ENCODE results near the gene DLL3. TPM values are rescaled to one million over a fixed set of nuclear protein-coding genes. Genes with fewer than 3 reads are reported as not detected.

DLL3 gene
- total RNA-seq, 4 donors from 2014 or later = not detected

DNA sequence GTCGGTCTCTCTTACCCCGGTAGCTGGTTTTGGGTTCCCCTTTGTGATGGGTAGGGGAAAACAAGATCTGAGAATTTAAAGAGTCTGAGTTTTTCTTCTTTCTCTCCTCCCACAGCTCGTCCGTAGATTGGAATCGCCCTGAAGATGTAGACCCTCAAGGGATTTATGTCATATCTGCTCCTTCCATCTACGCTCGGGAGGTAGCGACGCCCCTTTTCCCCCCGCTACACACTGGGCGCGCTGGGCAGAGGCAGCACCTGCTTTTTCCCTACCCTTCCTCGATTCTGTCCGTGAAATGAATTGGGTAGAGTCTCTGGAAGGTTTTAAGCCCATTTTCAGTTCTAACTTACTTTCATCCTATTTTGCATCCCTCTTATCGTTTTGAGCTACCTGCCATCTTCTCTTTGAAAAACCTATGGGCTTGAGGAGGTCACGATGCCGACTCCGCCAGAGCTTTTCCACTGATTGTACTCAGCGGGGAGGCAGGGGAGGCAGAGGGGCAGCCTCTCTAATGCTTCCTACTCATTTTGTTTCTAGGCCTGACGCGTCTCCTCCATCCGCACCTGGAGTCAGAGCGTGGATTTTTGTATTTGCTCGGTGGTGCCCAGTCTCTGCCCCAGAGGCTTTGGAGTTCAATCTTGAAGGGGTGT, 9.1 kb downstream of the DLL3 start:
- H3K27ac ChIP-seq = no peak overlapping the region
- peaks cover 59 to 84% (median 62%) of the 10 kb centered on the region in 3 donors for H3K27me3 ChIP-seq
- intact Hi-C loops (cut with DNase I; ENCODE audit: low total_unique reads) = no loop called here
- ATAC-seq (no peak), DNase-seq (no peak)
- no peaks in the 10 kb centered on the region for H3K9me3 ChIP-seq
- no peak for TF ChIP-seq POLR2A (IDR thresholded peaks at IDR 0.05)
- TF ChIP-seq, protein P1, sequence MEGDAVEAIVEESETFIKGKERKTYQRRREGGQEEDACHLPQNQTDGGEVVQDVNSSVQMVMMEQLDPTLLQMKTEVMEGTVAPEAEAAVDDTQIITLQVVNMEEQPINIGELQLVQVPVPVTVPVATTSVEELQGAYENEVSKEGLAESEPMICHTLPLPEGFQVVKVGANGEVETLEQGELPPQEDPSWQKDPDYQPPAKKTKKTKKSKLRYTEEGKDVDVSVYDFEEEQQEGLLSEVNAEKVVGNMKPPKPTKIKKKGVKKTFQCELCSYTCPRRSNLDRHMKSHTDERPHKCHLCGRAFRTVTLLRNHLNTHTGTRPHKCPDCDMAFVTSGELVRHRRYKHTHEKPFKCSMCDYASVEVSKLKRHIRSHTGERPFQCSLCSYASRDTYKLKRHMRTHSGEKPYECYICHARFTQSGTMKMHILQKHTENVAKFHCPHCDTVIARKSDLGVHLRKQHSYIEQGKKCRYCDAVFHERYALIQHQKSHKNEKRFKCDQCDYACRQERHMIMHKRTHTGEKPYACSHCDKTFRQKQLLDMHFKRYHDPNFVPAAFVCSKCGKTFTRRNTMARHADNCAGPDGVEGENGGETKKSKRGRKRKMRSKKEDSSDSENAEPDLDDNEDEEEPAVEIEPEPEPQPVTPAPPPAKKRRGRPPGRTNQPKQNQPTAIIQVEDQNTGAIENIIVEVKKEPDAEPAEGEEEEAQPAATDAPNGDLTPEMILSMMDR (IDR thresholded peaks at IDR 0.05 in 4 of 5, conservative IDR thresholded peaks at IDR 0.05 in 1 of 5) = no peak
- no peaks in the 10 kb centered on the region for H3K36me3 ChIP-seq
- in situ Hi-C loops (cut with MboI; ENCODE audit: low sequenced_read_pairs in 4 of 4) = no loop called here
- no peaks in the 10 kb centered on the region for H3K4me1 ChIP-seq
- no peak overlapping the region for H3K4me3 ChIP-seq

DNA sequence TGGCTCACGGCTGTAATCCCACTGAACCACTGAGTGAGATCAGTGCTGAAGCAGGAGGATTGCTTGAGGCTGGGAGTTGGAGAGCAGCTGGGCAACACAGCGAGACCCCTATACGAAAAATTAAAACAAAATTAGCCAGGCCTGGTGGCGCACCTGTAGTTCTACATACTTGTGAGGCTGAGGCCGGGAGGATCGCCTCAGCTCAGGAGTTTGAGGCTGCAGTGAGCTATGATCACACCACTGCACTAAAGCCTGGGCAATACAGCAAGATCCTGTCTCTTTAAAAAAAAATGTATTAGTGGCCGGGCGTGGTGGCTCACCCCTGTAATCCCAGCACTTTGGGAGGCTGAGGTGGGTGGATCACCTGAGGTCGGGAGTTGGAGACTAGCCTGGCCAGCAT, 9.9 kb downstream of the DLL3 start:
- ATAC-seq = no peak
- H3K4me3 ChIP-seq = no peak overlapping the region

DNA sequence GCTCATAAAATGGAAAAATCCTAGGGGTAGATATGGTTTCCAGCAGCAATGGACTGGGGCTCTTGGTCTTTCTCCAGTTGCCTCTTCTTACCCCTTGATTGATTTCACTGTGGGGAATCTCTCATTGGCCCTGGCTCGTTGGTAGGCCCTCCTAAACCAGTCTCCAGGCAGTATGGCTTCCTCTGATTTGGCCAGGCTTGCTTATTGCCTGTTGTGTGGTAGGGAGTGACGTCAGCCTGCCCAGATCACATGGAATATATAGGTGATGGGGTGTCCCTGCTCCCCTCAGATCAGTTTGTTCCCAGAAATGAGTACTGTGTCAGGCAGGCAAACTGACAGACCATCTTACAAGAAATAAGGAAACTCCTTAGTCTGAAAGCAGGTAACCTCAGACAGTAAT, 10.5 kb downstream of the DLL3 start:
- H3K36me3 ChIP-seq = no peaks in the 10 kb centered on the region
- no peak overlapping the region for H3K27ac ChIP-seq
- in situ Hi-C loops (cut with MboI; ENCODE audit: low sequenced_read_pairs in 4 of 4) (no loop called here), intact Hi-C loops (cut with DNase I; ENCODE audit: low total_unique reads) (no loop called here)
- H3K27me3 ChIP-seq = peaks cover 55 to 84% (median 58%) of the 10 kb centered on the region in 3 donors
- H3K9me3 ChIP-seq = no peaks in the 10 kb centered on the region
- DNase-seq (no peak), ATAC-seq (no peak)
- no peaks in the 10 kb centered on the region for H3K4me1 ChIP-seq
- TF ChIP-seq, protein P1 (IDR thresholded peaks at IDR 0.05 in 4 of 5, conservative IDR thresholded peaks at IDR 0.05 in 1 of 5) = no peak
- no peak for TF ChIP-seq POLR2A (IDR thresholded peaks at IDR 0.05)
- no peak overlapping the region for H3K4me3 ChIP-seq

More for the DNA sequence above, 9.9 kb downstream of the DLL3 start:
- Histone ChIP-seq H3K27ac (no peak overlapping the region), H3K36me3 (no peaks in the 10 kb centered on the region), H3K27me3 (peaks cover 55 to 84% (median 58%) of the 10 kb centered on the region in 3 donors), H3K4me1 (no peaks in the 10 kb centered on the region), H3K9me3 (no peaks in the 10 kb centered on the region)
- TF ChIP-seq, protein P1 (IDR thresholded peaks at IDR 0.05 in 4 of 5, conservative IDR thresholded peaks at IDR 0.05 in 1 of 5) = no peak
- TF ChIP-seq POLR2A (IDR thresholded peaks at IDR 0.05) = no peak
- no peak for DNase-seq
- in situ Hi-C loops (cut with MboI; ENCODE audit: low sequenced_read_pairs in 4 of 4) = no loop called here
- intact Hi-C loops (cut with DNase I; ENCODE audit: low total_unique reads) = no loop called here

DNA sequence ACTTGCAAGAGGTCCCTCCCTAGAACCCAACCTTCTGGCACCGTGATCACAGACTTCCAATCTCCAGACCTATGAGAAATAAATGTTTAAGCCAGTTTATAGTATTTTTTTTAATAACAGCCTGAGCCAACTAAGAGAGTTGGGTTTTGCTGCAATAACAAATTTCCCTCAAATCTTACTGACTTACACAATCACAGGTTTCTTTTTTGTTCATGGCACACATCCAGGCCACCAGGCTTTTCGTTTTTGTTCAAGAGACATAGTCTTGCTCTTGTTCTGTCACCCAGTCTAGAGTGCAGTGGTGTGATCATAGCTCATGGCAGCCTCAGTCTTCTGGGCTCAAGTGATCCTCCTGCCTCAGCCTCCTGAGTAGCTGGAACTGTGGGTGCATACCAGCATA, 14.2 kb downstream of the DLL3 start:
- Histone ChIP-seq H3K4me1 (no peaks in the 10 kb centered on the region), H3K9me3 (no peaks in the 10 kb centered on the region), H3K4me3 (no peak overlapping the region), H3K27ac (no peak overlapping the region), H3K27me3 (peaks cover 50 to 84% (median 66%) of the 10 kb centered on the region in 3 donors), H3K36me3 (no peaks in the 10 kb centered on the region)
- intact Hi-C loops (cut with DNase I; ENCODE audit: low total_unique reads) = no loop called here
- no peak for ATAC-seq
- in situ Hi-C loops (cut with MboI; ENCODE audit: low sequenced_read_pairs in 4 of 4) = no loop called here
- TF ChIP-seq POLR2A (IDR thresholded peaks at IDR 0.05) = no peak
- TF ChIP-seq, protein P1 (IDR thresholded peaks at IDR 0.05 in 4 of 5, conservative IDR thresholded peaks at IDR 0.05 in 1 of 5) = no peak
- no peak for DNase-seq
